ENCODE results near the gene EMX2. TPM values are rescaled to one million over a fixed set of nuclear protein-coding genes. Genes with fewer than 3 reads are reported as not detected.
"Not testable (repeated sequence)": the region's sequence is repeated elsewhere in the genome, so short reads cannot be mapped to it uniquely, and the experiment has no call there.

EMX2 gene
- total RNA-seq, 1 donor from 2014 or later, result 3.0 TPM

GRCh38 chr10:117504562-117504961 lies 38.0 kb upstream of the EMX2 start:
- no peaks in the 10 kb centered on the region for H3K9me3 Mint-ChIP-seq (ENCODE audit: unreplicated experiment)
- peaks cover 22% of the 10 kb centered on the region for H3K4me1 Mint-ChIP-seq (ENCODE audit: unreplicated experiment)
- no peak for DNase-seq (ENCODE audit: extremely low spot score, unreplicated experiment)
- no peak for TF ChIP-seq CTCF (IDR thresholded peaks at IDR 0.05)
- no peak overlapping the region for H3K27ac Mint-ChIP-seq (ENCODE audit: unreplicated experiment)
- H3K4me3 Mint-ChIP-seq (ENCODE audit: unreplicated experiment), result no peak overlapping the region
- H3K36me3 Mint-ChIP-seq (ENCODE audit: unreplicated experiment), result no peaks in the 10 kb centered on the region
- peaks cover 6% of the 10 kb centered on the region for H3K27me3 Mint-ChIP-seq (ENCODE audit: unreplicated experiment)

DNA sequence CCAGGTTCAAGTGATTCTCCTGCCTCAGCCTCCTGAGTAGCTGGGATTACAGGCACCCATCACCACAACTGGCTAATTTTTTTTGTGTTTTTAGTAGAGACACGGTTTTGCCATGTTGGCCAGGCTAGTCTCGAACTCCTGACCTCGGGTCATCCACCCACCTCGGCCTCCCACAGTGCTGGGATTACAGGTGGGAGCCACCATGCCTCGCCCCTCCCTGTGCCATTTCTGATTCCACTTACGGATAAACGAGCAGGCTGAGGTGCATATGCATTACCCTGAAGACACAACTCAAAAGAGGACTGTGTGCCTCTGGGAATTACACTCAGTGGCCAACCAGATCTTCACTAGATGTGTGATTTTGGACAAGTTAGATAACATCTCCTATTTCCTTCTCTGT lies 35.5 kb upstream of the EMX2 start:
- not testable (repeated sequence) for H3K27ac Mint-ChIP-seq (ENCODE audit: unreplicated experiment); H3K36me3 Mint-ChIP-seq (ENCODE audit: unreplicated experiment); H3K27me3 Mint-ChIP-seq (ENCODE audit: unreplicated experiment); H3K4me3 Mint-ChIP-seq (ENCODE audit: unreplicated experiment); DNase-seq (ENCODE audit: extremely low spot score, unreplicated experiment); H3K9me3 Mint-ChIP-seq (ENCODE audit: unreplicated experiment)
- peaks cover 22% of the 10 kb centered on the region for H3K4me1 Mint-ChIP-seq (ENCODE audit: unreplicated experiment)

GRCh38 chr10:117509573-117509972 lies 33.0 kb upstream of the EMX2 start:
- Mint-ChIP-seq H3K27ac (ENCODE audit: unreplicated experiment) (no peak overlapping the region), H3K36me3 (ENCODE audit: unreplicated experiment) (no peaks in the 10 kb centered on the region), H3K4me1 (ENCODE audit: unreplicated experiment) (no peaks in the 10 kb centered on the region), H3K27me3 (ENCODE audit: unreplicated experiment) (no peaks in the 10 kb centered on the region), H3K9me3 (ENCODE audit: unreplicated experiment) (no peaks in the 10 kb centered on the region), H3K4me3 (ENCODE audit: unreplicated experiment) (no peak overlapping the region)
- DNase-seq (ENCODE audit: extremely low spot score, unreplicated experiment), result no peak
- TF ChIP-seq CTCF (IDR thresholded peaks at IDR 0.05), result no peak

DNA sequence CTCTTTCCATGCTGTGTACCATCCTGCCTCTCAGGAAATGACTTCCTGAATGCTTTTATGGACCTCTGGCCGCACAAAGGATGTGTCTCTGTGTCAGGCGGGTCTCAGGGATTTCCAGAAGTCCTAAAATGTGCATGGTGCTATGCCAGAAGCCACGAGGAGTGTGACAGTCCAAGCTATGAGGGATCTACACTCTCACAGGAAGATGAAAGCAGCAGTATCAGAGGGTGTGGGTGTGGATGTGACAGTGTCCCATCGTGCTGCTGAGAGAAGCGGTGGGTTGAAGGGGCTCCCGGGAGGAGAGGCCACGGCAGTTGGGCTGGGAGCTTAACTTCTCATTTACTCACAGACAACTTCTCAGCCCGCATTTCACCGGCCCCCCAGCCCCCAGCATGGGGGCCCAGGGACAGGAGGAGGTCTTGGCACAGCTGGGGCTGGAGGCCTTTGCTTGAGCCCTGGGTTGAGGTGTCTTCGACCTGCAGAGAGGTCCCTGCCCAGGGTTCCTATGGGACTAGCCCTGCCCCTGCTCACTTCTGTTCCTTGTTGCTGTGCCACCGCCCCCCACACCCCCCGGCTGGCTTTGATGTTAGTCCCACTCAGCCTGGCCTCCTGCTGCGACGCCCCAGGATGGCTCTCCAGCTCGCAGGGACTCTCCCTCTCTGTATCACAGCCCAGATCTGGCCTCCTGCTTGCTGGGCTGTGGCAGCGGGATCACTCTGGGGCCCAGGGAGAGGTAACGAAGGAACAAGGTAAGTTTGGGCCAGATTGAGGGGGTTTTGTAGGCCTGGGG lies 30.8 kb upstream of the EMX2 start:
- TF ChIP-seq CTCF (IDR thresholded peaks at IDR 0.05), result no peak
- no peaks in the 10 kb centered on the region for H3K36me3 Mint-ChIP-seq (ENCODE audit: unreplicated experiment)
- H3K9me3 Mint-ChIP-seq (ENCODE audit: unreplicated experiment), result no peaks in the 10 kb centered on the region
- no peaks in the 10 kb centered on the region for H3K4me1 Mint-ChIP-seq (ENCODE audit: unreplicated experiment)
- no peaks in the 10 kb centered on the region for H3K27me3 Mint-ChIP-seq (ENCODE audit: unreplicated experiment)
- no peak for DNase-seq (ENCODE audit: extremely low spot score, unreplicated experiment)
- H3K27ac Mint-ChIP-seq (ENCODE audit: unreplicated experiment), result no peak overlapping the region
- no peak overlapping the region for H3K4me3 Mint-ChIP-seq (ENCODE audit: unreplicated experiment)

DNA sequence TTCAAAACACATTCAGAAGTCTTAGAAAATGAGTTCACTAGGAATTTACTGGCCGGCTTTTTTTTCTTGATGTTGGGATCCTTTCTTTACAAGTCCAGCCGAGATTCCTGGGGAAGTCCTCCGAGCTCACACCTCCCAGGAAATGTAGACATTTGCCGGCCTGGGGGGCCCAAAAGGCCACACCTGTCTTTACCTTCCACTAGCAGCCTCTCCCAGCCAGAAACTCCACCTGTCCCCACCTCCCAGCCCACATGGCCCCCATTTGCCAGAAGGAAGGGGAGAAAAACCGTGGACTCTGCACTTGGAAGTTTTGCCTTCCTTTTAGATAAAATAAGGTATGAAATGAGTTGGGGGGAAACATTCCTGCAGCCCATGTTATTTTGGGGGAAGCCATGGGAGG lies 27.6 kb upstream of the EMX2 start:
- no peak for TF ChIP-seq CTCF (IDR thresholded peaks at IDR 0.05)
- H3K4me3 Mint-ChIP-seq (ENCODE audit: unreplicated experiment), result no peak overlapping the region
- H3K4me1 Mint-ChIP-seq (ENCODE audit: unreplicated experiment), result peaks cover 8% of the 10 kb centered on the region
- no peak overlapping the region for H3K27ac Mint-ChIP-seq (ENCODE audit: unreplicated experiment)
- H3K9me3 Mint-ChIP-seq (ENCODE audit: unreplicated experiment), result no peaks in the 10 kb centered on the region
- H3K27me3 Mint-ChIP-seq (ENCODE audit: unreplicated experiment), result peaks cover 2% of the 10 kb centered on the region
- DNase-seq (ENCODE audit: extremely low spot score, unreplicated experiment), result no peak
- no peaks in the 10 kb centered on the region for H3K36me3 Mint-ChIP-seq (ENCODE audit: unreplicated experiment)
